ENCODE measurements around the gene FBN1.

FBN1 gene

GRCh38 chr15:48462688-48463087 lies 182.8 kb downstream of the FBN1 start:
- DNase-seq: no peak

- no peak for DNase-seq
These were observed 185.7 kb downstream of the FBN1 start for GRCh38 chr15:48459571-48460442.

- no peak for DNase-seq
These were observed 186.6 kb downstream of the FBN1 start for GRCh38 chr15:48458876-48459275.

DNA sequence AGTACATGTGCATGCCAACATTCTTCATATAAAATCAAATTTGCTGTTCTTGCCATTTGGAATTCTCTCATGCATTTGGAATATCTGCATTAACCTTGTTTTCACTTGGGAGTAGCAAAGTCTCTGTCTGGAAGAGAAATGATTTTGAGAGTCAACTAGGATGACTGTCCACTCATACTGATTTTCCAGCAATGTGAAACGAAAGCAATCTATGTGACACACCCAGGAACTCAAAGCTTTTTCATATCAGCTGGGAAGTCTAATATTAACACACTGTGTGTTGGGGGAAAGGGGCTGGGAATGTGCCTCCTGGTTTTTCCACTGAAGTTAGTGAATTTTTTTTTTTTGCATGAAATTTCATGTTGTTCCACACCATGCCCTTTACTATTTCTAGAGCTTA lies 189.4 kb downstream of the FBN1 start:
- no peak for DNase-seq

DNA sequence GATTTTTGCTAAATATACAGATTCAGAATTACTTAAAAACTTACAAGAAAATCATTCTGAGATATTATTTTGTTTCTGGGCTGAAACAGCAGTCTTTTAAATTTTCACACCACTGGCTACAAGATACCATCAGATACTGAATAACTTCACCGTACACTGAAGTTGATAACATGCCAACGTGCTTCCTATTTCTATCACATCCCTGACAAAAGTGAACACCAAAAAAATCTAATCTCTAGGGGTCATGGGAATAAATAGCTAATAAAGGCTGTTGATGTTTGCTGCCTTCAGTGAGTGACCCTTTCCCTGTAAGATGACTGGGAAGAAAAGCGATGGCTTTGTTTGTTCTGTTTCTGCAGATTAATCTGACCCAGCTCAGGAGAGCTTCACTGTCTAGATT lies 193.8 kb downstream of the FBN1 start:
- DNase-seq: no peak

DNA sequence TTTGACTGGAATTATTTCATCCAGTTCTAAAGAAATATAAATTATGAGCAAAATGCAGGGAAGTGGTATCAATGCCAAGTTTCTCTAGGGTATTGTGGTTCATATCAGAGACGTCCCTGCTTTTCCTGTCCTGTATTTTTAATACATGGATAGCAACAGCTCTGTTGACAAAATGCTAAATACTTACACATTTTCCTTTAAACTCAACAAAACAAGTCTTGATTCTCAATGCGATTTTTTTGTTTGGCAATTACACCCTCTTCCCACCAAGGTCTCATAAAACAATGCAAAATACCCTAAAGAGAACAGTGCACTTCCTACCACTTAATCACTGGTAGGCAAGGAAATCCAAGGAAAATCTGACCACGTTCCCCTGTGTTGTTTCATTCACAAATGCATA lies 194.3 kb downstream of the FBN1 start:
- DNase-seq: no peak

GRCh38 chr15:48449734-48450133 lies 195.8 kb downstream of the FBN1 start:
- DNase-seq: no peak

GRCh38 chr15:48447657-48448056 lies 197.9 kb downstream of the FBN1 start:
- no peak for DNase-seq

DNA sequence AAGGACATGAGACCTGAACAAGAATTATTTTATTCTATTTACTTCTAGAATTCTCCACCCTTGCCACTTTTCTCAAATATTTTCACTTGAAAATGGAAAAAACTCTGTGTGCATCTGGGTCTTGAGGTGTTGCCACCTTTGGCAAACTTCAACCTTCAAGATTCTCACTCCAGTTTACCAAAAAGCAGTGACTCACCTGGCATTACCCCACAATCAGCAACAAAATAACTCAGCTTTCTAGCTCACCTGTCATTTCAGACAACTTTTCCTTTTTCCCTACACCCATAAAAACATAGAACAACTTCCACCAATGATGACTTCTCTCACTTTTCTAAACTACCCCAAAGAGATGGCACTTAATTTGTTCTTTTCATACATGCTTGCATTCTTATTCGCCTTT lies 198.5 kb downstream of the FBN1 start:
- DNase-seq: no peak

- DNase-seq: no peak
These were observed 203.5 kb downstream of the FBN1 start for GRCh38 chr15:48442011-48442410.

DNA sequence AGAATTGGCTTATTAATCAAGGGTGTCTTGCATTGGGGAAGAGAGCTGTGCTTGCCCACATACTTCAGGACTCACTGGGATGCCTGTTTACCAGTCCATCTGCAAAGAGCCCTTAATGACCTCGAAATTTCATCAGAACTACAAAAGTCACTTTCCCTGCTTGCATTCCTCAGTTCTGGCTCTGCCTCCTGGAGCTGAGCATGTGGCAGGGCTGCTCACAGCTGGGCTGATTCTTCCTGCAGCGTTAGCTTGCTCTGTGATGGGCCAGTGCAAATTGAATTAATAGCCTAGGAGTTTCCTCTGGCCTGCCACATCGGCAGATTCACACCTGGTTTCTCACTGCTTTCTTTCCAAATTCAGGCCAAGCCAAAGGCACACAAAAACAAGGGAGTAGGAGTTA lies 205.4 kb downstream of the FBN1 start:
- no peak for DNase-seq

- DNase-seq: no peak
These were observed 208.3 kb downstream of the FBN1 start for GRCh38 chr15:48437178-48437577.

- no peak for DNase-seq
These were observed 210.2 kb downstream of the FBN1 start for GRCh38 chr15:48435321-48435720.

DNA sequence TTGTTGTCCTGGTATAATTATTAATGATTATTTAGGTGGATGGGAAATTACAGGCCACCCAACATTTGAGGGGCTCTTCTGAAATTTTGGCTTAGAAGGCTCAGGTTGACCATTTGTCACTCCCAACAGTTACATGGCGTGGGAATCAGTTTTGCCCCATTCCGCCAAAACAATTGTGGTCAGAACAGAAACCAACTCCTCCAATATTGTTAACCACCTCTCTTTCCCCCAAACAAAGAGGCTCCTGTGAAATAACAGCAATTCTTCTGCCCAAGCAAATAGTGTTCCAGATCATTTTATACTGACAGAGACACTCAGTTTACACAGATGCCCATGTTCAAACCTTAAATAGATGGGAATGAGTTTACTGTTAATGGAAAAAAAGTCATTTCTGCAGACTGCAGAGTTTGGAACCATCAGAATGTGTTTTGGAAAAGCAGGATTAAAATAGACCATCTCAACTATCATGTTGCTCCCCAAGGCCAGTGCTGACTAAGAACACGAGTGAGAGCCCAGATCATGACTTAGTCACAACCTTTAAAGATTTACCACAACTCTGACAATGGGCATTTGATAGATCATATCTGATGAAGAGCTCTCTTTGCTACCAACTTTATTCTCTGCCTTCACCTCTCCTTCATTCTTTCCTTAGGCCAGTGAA lies 212.2 kb downstream of the FBN1 start:
- no peak for DNase-seq

- no peak for DNase-seq
These were observed 212.8 kb downstream of the FBN1 start for GRCh38 chr15:48432688-48433087.

- no peak for DNase-seq
These were observed 217.5 kb downstream of the FBN1 start for GRCh38 chr15:48427960-48428547.

DNA sequence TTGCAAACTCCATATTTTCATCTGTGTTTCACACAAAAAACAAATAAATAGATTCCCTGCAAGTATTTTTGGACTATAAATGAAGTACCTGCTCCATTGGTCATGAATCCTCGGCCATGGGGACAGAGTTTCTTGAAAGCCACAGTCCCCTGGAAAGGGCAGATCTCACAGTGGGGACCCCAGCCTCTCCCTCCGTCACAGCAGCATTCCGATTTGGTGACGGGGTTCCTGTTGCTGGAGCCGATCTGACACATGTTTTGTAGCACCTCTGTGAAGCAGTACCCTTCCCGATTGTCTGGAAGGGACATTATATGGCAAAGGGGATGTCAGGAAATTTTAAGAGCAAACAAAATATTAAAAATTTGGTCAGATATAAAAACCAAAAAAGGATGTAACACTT lies 218.0 kb downstream of the FBN1 start:
- no peak for DNase-seq

DNA sequence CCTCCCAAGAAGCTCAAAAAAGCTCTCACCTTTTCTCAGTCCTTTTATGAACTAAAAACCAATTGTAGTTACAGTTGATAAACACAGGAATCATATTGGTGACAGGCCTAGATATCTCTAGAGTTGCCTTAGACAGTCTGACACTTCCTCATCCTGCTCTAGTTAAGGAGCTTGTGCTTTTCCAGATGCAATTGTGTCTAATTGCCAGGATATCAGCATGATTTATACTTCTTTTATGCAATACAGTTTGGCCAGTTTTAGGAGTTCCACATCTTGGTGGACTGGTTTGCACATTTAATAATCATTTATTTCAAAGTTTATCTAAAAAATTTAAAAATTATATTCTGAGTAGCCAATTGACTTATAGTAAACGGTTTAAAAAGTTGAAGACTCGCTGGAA lies 218.6 kb downstream of the FBN1 start:
- no peak for DNase-seq

DNA sequence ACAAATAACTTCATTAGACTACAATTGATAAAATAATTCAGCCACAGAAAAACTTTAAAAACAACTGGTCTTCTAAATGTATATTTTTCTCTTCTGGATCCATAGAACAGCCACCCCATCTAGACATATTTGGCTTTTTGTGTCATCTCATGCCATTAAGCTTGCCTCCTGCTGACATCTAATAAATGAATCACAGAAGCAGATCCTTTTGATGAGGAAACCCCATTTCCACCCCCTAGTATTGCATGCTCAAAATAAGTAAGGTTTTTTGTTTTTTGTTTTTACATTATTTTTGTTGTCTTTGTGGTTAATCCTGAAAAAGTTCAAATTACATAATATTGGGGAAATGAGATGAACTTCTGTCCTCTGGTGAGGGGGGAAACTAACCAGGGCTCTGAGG lies 219.5 kb downstream of the FBN1 start:
- DNase-seq: no peak

GRCh38 chr15:48425051-48425450 lies 220.5 kb downstream of the FBN1 start:
- no peak for DNase-seq

- DNase-seq: no peak
These were observed 221.5 kb downstream of the FBN1 start for GRCh38 chr15:48423896-48424475.

DNA sequence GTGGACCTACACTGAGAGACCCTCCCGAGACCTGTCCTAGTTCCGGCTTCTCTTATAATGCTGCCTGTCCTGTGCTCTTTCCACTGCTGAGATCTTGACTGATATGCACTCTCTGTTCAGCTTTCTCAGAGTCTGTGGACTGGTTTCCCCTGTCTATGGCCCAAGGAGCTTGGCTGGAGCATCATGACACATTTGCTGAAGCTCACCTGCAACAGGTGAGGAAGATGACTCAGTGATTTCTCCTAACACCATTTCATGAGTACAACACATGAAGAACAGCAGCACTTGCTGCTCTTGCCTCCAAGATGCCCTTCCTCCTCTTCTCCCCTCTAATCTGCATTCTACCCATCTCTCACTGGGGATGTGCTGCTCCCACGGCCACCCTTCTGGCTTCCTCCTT lies 222.2 kb downstream of the FBN1 start:
- no peak for DNase-seq

GRCh38 chr15:48422401-48422800 lies 223.1 kb downstream of the FBN1 start:
- no peak for DNase-seq

DNA sequence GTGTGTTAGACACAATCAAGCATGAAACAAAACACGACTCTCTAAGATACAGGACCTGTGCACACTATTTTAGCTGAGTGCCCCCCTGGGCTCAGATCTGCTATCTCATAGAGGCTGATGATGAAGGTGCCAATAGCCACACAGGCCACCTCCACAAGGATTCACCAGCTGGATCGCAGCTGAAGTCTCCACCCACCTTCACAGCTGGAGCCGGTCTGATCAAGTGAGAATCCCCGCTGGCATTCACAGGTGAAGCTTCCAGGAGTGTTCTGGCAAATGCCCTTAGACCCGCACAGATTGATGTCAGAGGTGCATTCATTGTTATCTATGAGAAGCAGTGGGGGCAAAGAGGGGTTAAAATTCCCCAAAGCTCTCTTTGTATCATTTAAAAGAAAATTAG lies 224.1 kb downstream of the FBN1 start:
- DNase-seq: no peak
